ENCODE measurements around the gene DNAH10.

The DNAH10 gene

GRCh38 chr12:123843912-123844748 lies 82.0 kb downstream of the DNAH10 start:
- DNase-seq (ENCODE audit: low spot score), result no peak

- no peak for DNase-seq (ENCODE audit: low spot score)
These were observed 83.8 kb downstream of the DNAH10 start for GRCh38 chr12:123845881-123846280.

- DNase-seq (ENCODE audit: low spot score), result no peak
These were observed 84.2 kb downstream of the DNAH10 start for GRCh38 chr12:123846340-123846739.

GRCh38 chr12:123847019-123847418 lies 84.9 kb downstream of the DNAH10 start:
- DNase-seq (ENCODE audit: low spot score), result no peak

GRCh38 chr12:123847876-123848275 lies 85.8 kb downstream of the DNAH10 start:
- no peak for DNase-seq (ENCODE audit: low spot score)

- DNase-seq (ENCODE audit: low spot score), result no peak
These were observed 87.4 kb downstream of the DNAH10 start for GRCh38 chr12:123849517-123849916.

- DNase-seq (ENCODE audit: low spot score), result no peak
These were observed 88.4 kb downstream of the DNAH10 start for GRCh38 chr12:123850246-123851134.

GRCh38 chr12:123853396-123854070 lies 91.4 kb downstream of the DNAH10 start:
- no peak for DNase-seq (ENCODE audit: low spot score)

GRCh38 chr12:123854232-123854631 lies 92.1 kb downstream of the DNAH10 start:
- DNase-seq (ENCODE audit: low spot score), result no peak

GRCh38 chr12:123854918-123855317 lies 92.8 kb downstream of the DNAH10 start:
- no peak for DNase-seq (ENCODE audit: low spot score)

- no peak for DNase-seq (ENCODE audit: low spot score)
These were observed 94.6 kb downstream of the DNAH10 start for GRCh38 chr12:123856681-123857080.

- DNase-seq (ENCODE audit: low spot score), result no peak
These were observed 96.1 kb downstream of the DNAH10 start for GRCh38 chr12:123858176-123858575.

GRCh38 chr12:123859035-123859434 lies 96.9 kb downstream of the DNAH10 start:
- DNase-seq (ENCODE audit: low spot score), result no peak

GRCh38 chr12:123860377-123860776 lies 98.3 kb downstream of the DNAH10 start:
- DNase-seq (ENCODE audit: low spot score), result no peak

- no peak for DNase-seq (ENCODE audit: low spot score)
These were observed 99.3 kb downstream of the DNAH10 start for GRCh38 chr12:123861392-123861791.

GRCh38 chr12:123867141-123867540 lies 105.0 kb downstream of the DNAH10 start:
- no peak for DNase-seq (ENCODE audit: low spot score)

GRCh38 chr12:123868791-123869190 lies 106.7 kb downstream of the DNAH10 start:
- DNase-seq (ENCODE audit: low spot score), result no peak

GRCh38 chr12:123873793-123874192 lies 111.7 kb downstream of the DNAH10 start:
- no peak for DNase-seq (ENCODE audit: low spot score)

GRCh38 chr12:123877968-123878367 lies 115.9 kb downstream of the DNAH10 start:
- DNase-seq (ENCODE audit: low spot score), result no peak

- DNase-seq (ENCODE audit: low spot score), result no peak
These were observed 117.0 kb downstream of the DNAH10 start for GRCh38 chr12:123879101-123879500.

GRCh38 chr12:123879691-123880090 lies 117.6 kb downstream of the DNAH10 start:
- DNase-seq (ENCODE audit: low spot score), result no peak

GRCh38 chr12:123882161-123882705 lies 120.1 kb downstream of the DNAH10 start:
- no peak for DNase-seq (ENCODE audit: low spot score)
